MM.1S (cell line): ENCODE results near the gene DACH2.

Source experiments
- EZH2 ChIP-seq: fragments of 300-600 bp; sonication (generic); optimal IDR thresholded peaks from 2 replicates; pipeline ENCODE3; 2017; ENCODE audit warnings: low read depth, mild to moderate bottlenecking, antibody characterized with exemption, low read length, mixed read lengths
- EZH2phosphoT487 ChIP-seq: fragments of 300-600 bp; sonication (generic); IDR thresholded peaks from 2 replicates; pipeline ENCODE4 v1.6.1; 2018; ENCODE audit warnings: antibody characterized with exemption, low read length
- TF ChIP-seq, protein P1 (sequence below): fragments of 300-600 bp; sonication (generic); IDR thresholded peaks from 2 replicates; pipeline ENCODE4 v1.5.1; 2016; ENCODE audit warnings: antibody characterized with exemption, low read length, mixed read lengths

GRCh38 chrX:86369847-86370630 lies 221.8 kb downstream of the DACH2 start:
- TF ChIP-seq, protein P1, sequence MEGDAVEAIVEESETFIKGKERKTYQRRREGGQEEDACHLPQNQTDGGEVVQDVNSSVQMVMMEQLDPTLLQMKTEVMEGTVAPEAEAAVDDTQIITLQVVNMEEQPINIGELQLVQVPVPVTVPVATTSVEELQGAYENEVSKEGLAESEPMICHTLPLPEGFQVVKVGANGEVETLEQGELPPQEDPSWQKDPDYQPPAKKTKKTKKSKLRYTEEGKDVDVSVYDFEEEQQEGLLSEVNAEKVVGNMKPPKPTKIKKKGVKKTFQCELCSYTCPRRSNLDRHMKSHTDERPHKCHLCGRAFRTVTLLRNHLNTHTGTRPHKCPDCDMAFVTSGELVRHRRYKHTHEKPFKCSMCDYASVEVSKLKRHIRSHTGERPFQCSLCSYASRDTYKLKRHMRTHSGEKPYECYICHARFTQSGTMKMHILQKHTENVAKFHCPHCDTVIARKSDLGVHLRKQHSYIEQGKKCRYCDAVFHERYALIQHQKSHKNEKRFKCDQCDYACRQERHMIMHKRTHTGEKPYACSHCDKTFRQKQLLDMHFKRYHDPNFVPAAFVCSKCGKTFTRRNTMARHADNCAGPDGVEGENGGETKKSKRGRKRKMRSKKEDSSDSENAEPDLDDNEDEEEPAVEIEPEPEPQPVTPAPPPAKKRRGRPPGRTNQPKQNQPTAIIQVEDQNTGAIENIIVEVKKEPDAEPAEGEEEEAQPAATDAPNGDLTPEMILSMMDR, result no peak
- no peak for TF ChIP-seq EZH2phosphoT487
- no peak for TF ChIP-seq EZH2
